HG03432 (cell line): ENCODE results near the gene PROSER1.
"Not testable (repeated sequence)": the region's sequence is repeated elsewhere in the genome, so short reads cannot be mapped to it uniquely, and the experiment has no call there.

Experiments used
- ATAC-seq: cut with Tn5 transposase; IDR thresholded peaks from one replicate; pipeline ENCODE4 v1.9.1; 2021; ENCODE audit warnings: mild to moderate bottlenecking, moderate library complexity; ENCODE audit not compliant: unreplicated experiment

Gene PROSER1

DNA sequence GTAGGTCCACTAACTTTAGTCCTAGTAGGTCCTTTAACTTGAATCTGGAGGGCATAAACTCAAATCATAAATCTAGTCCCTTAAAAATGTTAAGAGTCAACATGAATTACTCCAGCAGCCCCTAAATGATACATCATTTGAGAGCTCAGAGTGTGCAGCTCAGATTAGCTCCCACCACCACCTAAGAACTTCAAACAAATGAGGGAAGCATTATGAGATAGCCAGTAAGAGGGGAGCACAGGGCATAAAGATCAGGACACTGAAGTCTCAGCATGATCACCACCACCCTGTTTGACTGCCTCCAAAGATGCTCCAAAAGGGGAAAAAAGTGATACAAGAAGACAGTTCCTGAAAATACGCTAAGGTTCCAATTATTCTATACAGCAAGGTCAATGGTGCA is 5.7 kb downstream of the PROSER1 start:
- no peak for ATAC-seq

DNA sequence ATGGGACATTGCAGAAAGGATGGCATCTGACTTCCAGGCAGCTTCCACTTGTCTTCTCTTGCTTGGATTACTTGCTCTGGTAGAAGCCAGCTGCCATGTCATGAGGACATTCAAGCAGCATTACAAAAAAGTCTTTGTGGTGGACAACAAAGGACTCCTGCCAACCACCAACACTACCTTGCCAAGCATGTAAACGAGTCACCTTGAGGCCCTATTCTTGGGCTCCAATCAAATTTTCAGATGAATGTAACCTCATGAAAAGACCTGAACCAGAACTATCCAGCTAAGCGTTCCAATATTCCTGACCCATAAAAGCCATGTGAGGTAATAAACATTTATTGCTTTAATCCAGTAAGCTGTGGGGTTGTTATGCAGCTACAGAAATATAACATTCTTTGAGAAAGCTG is 12.5 kb downstream of the PROSER1 start:
- no peak for ATAC-seq

DNA sequence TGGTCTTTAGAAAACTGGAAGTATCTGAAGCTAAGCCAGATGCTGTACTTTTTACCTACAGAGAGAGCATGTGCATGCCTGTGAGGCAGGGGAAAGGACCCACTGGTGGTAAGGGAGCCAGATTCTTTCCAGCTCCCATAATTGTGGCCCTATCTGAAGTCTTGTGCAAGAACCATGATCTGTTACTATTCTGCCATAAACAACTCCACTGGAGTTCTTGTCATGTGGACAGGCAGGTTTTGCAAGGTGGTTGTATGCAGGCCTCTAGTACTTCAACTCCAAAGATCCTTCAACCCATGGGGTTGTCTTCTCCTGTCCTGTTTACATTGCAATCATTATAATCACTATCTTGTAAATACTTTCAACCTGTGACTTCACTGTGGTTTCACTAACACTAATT is 14.1 kb downstream of the PROSER1 start:
- no peak for ATAC-seq

DNA sequence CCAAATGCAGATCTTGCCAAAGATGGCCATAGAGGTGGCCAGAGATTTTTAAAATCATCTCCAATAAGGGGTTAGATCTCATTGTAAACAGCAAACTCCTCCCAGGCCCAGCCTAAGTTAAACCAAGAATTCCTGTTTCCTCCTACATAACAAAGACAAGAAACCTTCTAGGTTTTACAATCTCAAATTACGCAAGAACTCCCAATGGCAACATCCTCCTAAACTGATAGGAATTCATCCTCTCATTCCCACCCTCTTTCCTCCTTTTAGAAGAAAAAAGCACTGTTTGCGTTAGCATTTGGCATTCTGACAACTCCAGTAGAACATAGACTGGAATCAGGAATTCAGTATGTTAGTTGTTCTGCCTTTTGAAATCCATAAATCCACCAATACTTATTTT is 14.6 kb downstream of the PROSER1 start:
- ATAC-seq = no peak

DNA sequence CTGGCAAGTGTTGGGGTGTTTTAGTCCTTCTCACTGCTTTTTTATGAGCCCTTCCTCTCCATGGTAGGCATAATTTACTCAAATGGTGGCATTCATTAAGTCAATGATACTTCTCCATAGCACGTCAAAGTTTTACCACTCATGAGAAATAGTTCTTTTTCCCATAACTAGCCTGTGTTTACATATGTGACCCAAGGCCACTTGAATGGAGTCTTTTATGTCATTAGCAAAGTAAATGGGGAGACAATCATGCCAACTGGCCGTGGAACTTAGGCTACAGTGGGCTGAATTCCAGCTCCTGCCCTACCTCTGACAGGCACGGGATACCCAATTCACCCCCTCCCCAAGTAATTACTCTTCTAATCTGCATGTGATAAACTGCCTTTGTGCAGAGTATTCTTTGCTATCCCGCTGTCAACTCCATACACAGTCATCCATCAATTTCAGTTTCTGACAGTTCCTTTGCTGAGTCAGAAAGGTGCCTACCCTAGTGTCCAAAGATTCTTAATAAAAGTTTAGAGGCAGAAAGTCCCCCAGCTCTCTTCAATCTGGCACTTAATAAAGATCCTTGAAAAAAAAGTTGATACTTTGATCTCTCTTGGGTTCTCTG is 16.9 kb downstream of the PROSER1 start:
- no peak for ATAC-seq

DNA sequence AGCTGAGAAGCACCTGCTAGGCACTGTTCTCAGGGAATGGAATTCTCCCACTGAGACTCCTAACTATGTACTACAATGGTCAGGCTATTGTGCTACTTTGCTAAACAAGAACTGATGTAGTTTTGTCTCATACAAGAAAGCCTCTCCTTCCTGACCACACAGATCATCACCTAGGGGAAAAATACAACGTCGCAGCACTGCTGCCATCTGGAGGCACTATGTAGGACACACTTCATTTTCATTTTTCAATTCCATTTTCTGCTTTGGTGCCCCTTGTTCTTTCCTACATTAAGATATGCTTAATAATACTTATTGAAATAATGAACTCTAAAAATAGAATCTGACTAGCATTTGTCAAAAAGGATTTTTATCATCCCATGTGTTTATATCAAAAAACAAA is 21.1 kb downstream of the PROSER1 start:
- ATAC-seq = peak; percentile 80

DNA sequence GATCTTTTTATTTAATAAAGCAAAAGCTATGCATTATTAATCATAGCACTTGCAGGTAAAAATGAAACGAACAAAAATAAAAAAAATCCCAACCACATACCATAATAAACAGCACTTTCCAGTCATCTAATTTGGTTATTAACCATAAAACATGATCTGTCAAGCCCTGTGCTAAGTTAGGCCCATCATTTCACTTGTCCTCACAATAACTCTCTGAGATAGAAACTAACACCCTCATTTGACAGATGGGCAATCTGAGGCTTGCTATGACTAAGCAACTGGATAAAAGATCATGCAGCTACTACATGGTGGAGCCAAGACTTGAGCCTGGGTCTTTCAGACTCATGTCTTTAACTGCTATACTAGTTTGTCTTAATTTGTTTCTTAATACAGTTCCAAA is 21.8 kb downstream of the PROSER1 start:
- ATAC-seq = peak; percentile 95

DNA sequence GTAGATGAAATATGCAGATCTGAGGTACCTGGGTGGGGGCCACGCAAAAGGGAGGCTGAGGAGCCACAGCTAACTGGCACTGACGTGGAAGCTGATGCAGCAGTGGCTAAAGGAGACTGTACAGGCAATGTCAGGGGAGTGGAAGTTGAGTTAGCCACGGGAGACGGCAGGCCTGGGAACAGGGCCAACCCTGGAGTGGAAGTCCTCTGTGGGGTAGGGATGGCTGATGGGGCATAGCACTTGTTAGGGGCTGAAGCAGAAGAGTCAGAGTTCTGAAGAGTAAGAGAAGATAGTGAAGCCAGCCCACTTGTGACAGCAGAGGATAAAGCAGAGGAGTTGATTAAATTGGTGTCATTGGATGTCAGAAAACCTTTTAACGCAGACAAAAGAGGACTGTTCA is 24.4 kb downstream of the PROSER1 start:
- ATAC-seq = no peak

DNA sequence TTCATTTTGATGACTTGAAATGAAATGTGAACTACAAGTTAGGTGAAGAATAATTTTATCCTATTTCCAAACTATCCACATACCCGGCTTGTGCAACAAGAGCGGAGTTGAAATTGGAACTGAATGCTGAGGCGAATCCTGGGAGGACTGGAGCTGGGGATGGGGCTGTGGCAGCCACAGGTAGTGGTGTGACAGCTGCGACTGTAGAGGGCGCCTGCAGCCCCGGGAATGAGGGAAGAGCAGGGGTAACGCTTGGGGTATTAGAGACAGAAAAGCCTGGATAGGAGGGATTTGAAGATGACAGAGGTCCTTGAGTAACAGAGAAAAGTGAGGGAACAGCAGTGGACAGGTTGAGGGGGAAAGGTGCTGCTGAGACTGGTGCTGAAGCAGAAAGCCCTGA is 25.3 kb downstream of the PROSER1 start:
- no peak for ATAC-seq

DNA sequence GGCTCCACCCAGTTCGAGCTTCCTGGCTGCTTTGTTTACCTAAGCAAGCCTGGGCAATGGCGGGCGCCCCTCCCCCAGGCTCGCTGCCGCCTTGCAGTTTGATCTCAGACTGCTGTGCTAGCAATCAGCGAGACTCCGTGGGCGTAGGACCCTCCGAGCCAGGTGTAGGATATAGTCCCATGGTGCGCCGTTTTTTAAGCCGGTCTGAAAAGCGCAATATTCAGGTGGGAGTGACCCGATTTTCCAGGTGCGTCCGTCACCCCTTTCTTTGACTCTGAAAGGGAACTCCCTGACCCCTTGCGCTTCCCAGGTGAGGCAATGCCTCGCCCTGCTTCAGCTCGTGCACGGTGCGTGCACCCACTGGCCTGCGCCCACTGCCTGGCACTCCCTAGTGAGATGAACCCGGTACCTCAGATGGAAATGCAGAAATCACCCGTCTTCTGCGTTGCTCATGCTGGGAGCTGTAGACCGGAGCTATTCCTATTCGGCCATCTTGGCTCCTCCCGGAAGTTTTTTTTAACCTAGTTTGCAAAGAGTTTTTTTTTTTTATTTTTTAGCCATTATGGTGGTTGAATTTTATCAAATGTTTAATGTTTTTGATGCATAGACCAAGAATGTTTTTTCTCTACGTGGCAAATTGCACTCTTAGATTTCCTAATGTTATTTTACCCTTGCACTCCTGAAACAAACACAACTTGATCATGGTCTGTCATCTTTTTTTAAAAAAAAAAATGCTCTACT is 31.3 kb downstream of the PROSER1 start:
- not testable (repeated sequence) for ATAC-seq

DNA sequence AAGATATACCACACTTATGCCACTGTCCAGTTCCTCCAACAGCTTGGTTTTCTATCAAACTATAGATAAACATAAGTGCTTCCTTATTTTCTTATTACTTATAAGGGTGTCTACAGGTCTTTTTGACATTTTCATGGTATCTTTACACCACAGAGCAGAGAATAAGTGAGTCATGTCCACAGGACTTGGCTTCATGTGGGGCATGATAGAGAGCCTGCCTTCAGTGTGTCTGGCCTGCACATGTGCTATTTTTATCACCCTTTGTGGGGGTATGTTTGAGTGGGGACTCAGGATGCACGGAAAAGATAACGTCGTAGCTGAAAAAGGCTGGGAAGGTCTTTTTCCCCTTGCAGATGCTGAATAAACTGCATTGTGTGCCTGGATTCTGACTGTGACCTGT is 39.1 kb downstream of the PROSER1 start:
- ATAC-seq = no peak

DNA sequence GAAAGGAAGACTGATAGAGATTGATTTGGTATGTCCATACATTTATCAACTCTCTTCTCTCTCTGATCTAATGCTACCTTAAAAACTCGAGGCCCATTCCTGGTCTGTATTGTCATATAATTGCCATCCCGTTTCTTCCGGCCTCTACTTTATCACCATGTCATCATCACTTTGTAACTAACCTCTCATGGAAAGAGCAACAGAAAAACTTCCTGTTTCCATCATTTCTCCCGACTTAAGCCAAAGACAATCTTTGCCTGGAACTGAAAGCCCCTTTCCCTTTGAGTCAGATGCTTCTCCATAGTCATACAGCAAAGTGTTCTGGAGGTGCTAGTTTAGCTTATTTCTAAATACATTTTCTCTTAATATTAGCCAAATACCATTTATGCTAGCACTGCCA is 44.5 kb downstream of the PROSER1 start:
- ATAC-seq = no peak

DNA sequence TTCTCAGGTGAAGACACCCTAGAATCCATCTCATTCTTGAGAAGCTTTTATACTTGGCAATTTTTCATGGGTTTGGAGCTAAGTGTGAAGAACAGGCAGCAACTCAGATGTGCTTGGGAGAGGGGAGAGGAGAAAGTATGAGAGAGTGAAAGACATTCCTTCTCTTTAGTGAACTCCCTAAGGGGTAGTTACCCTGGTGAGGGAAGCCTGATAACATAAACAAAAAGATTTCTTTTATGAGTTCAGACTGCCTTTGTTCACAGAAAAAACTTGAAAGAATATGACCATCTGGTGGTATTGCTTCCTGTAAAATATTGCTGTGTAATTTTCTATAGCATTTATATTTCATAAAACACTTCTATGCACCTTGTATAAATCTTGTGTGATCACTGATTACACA is 47.2 kb downstream of the PROSER1 start, which contains the start of gene STOML3:
Gene STOML3 (minus strand): TSS at position 139 of the 400 bp plus-strand sequence. CDS start 110 bp downstream, at position 29.
- no peak for ATAC-seq

DNA sequence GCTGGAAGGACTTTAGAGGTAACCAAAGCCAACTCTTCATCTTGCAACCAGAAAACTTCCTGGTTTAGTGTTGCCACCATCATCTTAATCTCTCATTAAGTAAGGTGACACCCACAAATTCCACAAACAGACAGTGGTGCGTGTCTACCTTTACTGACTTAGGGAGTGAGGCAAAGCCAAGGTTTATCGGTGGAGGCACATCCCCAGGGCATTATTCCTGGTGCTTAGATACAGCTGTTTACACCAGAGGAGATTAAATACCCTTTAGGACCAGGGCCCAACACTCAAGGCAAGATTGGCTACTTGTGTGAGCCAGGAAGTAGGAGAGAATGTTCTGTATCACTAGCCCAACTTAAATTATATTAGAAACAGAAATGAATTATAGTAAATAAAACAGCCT is 56.8 kb downstream of the PROSER1 start:
- no peak for ATAC-seq

DNA sequence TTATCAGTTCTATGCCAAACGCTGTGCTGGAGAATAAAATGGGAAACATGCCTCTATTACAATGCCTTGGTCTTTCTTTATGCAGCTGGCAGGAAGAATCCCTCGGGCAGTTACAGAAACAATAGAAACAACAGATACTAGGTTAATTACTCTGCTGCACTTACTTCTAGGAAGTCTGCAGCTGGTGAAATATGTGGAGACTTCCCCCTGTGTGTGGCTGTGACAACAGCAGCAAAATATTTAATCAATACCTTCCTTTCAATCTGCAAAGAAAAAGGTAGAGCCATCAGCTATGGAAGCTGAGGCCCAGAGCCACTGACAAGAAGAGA is 57.2 kb downstream of the PROSER1 start:
- ATAC-seq = no peak

DNA sequence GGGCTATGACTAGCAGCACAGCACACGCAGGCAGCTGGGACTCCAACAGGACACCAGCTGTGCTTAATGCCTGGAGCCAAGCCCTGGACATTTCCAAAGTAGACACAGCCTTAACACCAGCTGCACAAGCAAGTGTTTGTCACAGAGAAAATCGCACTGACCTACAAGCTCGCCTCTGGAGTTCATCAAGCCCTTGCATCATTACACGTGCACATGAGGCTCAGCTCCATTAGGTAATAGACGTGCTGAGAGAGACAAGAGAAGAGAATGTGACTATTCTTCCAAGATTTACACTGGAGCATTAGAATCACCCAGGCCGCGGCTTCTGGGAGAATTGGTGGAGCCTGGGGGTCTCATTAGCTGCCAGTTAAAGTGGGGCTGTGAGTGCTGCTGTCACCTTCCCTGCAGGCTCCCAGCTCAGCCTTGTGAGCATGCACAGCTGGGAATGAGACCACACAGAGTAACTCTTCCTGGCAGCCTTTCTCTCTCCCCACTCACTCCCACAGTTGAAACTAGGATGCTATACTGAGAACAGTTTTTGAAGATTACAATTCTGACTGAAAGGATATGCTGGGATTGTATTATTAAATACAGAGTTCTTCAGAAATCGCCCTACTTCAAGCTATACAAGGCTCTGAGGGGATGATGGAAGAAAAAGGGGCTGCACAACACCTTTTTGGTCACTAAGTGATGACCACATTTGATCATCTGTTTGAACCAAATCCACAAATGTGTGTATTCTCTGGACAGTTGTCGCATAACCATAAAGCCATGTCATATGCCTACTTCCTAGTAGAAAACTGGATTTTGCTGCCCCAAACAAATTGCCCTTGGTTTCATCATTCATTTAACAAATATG is 57.8 kb downstream of the PROSER1 start:
- no peak for ATAC-seq

DNA sequence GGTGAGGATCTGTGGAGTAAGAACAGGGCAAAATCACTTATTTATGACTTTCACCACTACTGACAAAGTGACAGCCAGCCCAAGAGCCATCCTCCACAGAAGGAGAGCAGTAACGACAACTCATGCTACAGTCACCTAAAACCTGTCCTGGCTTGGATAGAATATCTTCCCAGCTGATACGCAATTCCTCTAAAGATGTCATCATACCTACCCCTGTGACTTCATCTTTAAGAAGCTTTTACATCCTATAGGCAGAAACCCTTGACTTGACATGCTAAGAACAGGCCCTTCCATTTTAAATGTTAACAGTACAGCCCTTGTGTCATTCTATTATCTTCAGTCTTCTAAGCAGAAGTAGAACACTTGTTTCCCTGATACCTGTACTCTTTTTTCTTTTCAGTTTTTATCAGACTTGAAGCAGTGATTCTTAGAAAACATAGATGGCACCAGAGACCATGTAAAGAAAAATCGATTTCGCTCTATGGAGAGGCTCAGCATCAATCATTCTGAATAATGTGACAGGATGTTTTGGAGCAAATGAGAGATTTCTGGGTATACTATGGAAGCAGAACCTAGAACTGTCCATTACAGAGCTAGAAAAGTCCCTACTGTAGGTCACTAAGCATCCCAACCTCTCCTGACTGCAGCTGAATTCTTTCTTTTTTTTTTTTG is 67.4 kb downstream of the PROSER1 start:
- no peak for ATAC-seq

DNA sequence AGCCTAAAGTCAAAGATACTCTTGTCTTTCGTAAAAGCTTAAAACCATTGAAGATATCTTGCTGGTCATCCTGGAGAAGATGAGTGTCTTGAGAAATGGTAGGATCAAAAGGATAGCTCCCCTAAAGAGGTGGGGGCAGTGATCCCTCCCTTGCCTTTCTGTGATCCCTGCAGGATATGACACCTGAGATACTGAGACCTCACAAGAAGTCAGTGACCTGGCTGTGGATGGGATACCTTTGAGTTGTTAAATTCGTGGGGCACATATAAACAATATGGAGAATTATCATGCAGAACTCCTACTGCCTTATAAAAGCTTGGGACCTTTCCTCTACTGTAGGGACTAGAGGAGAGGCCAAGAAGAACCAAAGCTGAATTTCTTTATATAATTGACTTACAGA is 68.7 kb downstream of the PROSER1 start:
- no peak for ATAC-seq

DNA sequence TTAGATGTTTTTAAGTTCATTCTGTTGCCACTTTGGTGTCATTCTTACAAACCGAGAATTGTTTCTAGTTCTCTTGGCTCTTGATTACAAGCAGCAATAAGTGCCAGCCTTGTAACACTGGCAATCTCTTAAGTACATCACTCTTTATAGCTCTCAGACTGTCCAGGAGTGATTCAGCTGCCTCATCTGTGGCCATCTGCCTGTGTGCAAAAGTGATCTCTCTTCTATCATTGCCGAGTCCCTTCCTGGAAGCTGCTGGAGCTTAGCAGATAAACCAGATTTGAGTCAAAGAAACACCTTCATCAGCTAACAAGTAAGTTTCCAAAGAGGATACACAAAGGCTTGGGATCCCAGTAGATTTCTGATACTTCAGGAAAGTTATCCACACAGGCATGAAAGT is 70.4 kb downstream of the PROSER1 start:
- ATAC-seq = no peak

DNA sequence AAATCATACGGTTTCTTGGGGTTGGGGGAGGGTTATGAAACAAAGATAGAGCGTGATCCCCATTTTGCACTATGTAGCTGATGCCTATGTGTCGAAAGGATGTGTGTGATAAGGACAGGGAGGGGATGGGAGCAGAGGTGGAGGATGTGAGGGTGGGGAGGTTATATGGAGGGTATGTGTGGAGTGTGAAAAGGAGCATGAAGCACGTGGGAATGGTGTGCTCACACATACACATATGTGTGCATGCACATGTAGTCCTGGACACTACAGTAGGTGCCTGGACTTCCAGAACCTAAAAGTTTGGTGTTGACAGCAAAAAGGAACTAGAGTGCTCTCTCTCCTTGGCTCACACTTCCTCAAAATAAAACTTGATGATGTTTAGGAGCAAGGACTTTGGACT is 72.6 kb downstream of the PROSER1 start:
- ATAC-seq = no peak

DNA sequence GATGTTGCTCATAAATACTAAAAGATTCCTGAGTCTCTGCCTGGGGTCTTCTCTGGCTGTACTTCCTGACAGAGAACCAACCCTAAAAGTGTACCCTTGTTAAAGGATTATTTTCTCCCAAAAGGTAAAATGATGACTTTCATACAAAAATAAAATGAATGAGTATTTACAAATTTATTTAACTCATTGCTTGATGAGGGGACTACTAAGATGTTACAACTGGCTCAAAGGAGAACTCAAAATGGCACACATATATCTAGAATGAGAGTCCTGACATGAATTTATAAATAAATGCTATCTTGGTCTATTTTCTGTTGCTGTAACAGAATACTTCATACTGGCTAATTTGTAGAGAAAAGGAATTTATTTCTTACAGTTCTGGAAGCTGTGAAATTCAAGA is 77.7 kb downstream of the PROSER1 start:
- no peak for ATAC-seq
